K562 (cell line): Measurements from ENCODE around the gene NDUFS3. TPM values are rescaled to one million over a fixed set of nuclear protein-coding genes. Genes with fewer than 3 reads are reported as not detected.

Experiments
- ATF1 ChIP-seq, 2 experiments: fragments of 450-650 bp in 1 of 2; IDR thresholded peaks; 2 replicates each; pipeline ENCODE4 v1.6.1; 2016; ENCODE audit warnings: missing compliant biosample characterization in 1 of 2, missing genetic modification characterization in 1 of 2
- HDAC3 ChIP-seq: fragments of 450-650 bp; IDR thresholded peaks from 2 replicates; pipeline ENCODE4 v1.6.1; 2018; ENCODE audit warnings: borderline replicate concordance, mild to moderate bottlenecking, moderate library complexity; ENCODE audit not compliant: partially characterized antibody
- HEY1 ChIP-seq: fragments of 250-450 bp; sonication (Bioruptor Pico); IDR thresholded peaks from 2 replicates; pipeline ENCODE4 v1.5.0; 2020; ENCODE audit warnings: mild to moderate bottlenecking, moderate library complexity, borderline replicate concordance
- POLR2B ChIP-seq: fragments of 450-650 bp; IDR thresholded peaks from 2 replicates; pipeline ENCODE4 v1.6.1; 2018; ENCODE audit warnings: low read depth; ENCODE audit not compliant: partially characterized antibody
- PPARD ChIP-seq: fragments of 250-450 bp; sonication (Bioruptor Pico); IDR thresholded peaks from 2 replicates; pipeline ENCODE4 v1.8.0; 2022; ENCODE audit warnings: inconsistent platforms, mild to moderate bottlenecking, moderate library complexity
- SRF ChIP-seq, 2 experiments: fragments of 250-450, 450-650 bp in 1 of 2; sonication (Bioruptor Pico) in 1 of 2; sonication (generic) in 1 of 2; formaldehyde crosslinking; IDR thresholded peaks; 2 replicates each; pipeline versions ENCODE4 v1.5.0 to v1.5.1; 2020 to 2022; ENCODE audit warnings: mild to moderate bottlenecking in 1 of 2, missing genetic modification reagents in 1 of 2
- ZBTB7A ChIP-seq: IDR thresholded peaks from 2 replicates; pipeline ENCODE4 v1.6.1; 2011; ENCODE audit warnings: low read depth, mild to moderate bottlenecking, low read length, moderate library complexity, borderline replicate concordance; ENCODE audit not compliant: control insufficient read depth
- ZKSCAN3 ChIP-seq: fragments of 250-450 bp; sonication (Bioruptor Pico); IDR thresholded peaks from 2 replicates; pipeline ENCODE4 v1.4.0; 2020
- ZNF23 ChIP-seq: fragments of 250-450 bp; sonication (Bioruptor Pico); IDR thresholded peaks from 2 replicates; pipeline ENCODE4 v1.4.0; 2020; ENCODE audit warnings: mild to moderate bottlenecking
- ZNF232 ChIP-seq: sonication (generic); formaldehyde crosslinking; IDR thresholded peaks from 2 replicates; pipeline ENCODE4 v1.8.0; 2022; ENCODE audit warnings: mild to moderate bottlenecking, missing genetic modification reagents
- ZNF239 ChIP-seq: fragments of 250-450 bp; sonication (Bioruptor Pico); IDR thresholded peaks from 2 replicates; pipeline ENCODE4 v1.4.0; 2020; ENCODE audit warnings: mild to moderate bottlenecking
- ZNF3 ChIP-seq: fragments of 250-450 bp; sonication (Bioruptor Pico); IDR thresholded peaks from 2 replicates; pipeline ENCODE4 v1.5.0; 2021; ENCODE audit warnings: mild to moderate bottlenecking, moderate library complexity
- ZNF384 ChIP-seq: IDR thresholded peaks from 2 replicates; pipeline ENCODE4 v1.6.1; 2012; ENCODE audit warnings: low read depth, low read length, improper control_type of control experiment
- polyA plus RNA-seq, 8 experiments: library from polyadenylated mRNA; depleted of rRNA in 4 of 8; stranded (reverse) in 5 of 8; unstranded in 3 of 8; fragments of >200 nt; fragmentation: Nextera tagmentation in 2 of 8; fragmentation: Illumina TruSeq in 1 of 8; extraction: Ambion mirVana in 2 of 8; extraction: Trizol in 1 of 8; gene quantifications; 2 replicates each; pipeline versions ENCODE4 v1.2.1 to v1.2.3, GENCODE V29; 2011 to 2014; ENCODE audit warnings: inconsistent platforms in 1 of 8, missing spikeins in 1 of 8
- total RNA-seq, 7 experiments: library from RNA; depleted of rRNA in 6 of 7; stranded (reverse); fragments of >200 nt in 6 of 7; fragmentation: Illumina TruSeq in 2 of 7; extraction: Trizol in 2 of 7; gene quantifications; 2 replicates each; pipeline versions ENCODE4 v1.2.1 to v1.2.3, GENCODE V29; 2011 to 2021; ENCODE audit warnings: low replicate concordance in 1 of 7
- TF ChIP-seq, protein P1 (sequence below): fragments of 150-350 bp; IDR thresholded peaks from 2 replicates; pipeline ENCODE4 v1.6.1; 2014; ENCODE audit warnings: low read depth, mild to moderate bottlenecking, low read length, borderline replicate concordance
- TF ChIP-seq, protein P2 (sequence below): sonication (generic); formaldehyde crosslinking; IDR thresholded peaks from 2 replicates; pipeline ENCODE4 v1.8.1; 2023; ENCODE audit warnings: mild to moderate bottlenecking, missing genetic modification reagents
- TF ChIP-seq, protein P3 (sequence below): IDR thresholded peaks from 2 replicates; pipeline ENCODE4 v1.6.1; 2016; ENCODE audit warnings: missing genetic modification characterization, missing compliant biosample characterization
- TF ChIP-seq, protein P4 (sequence below): fragments of 450-650 bp; IDR thresholded peaks from 2 replicates; pipeline ENCODE4 v1.6.1; 2016; ENCODE audit warnings: antibody characterized with exemption

Gene NDUFS3
- total and polyA plus RNA-seq, 9 of the 15 experiments (the other 6 are each of a cell fraction or from before 2014, with no cell fraction given) = 38.7 to 341 (median 194) TPM

DNA sequence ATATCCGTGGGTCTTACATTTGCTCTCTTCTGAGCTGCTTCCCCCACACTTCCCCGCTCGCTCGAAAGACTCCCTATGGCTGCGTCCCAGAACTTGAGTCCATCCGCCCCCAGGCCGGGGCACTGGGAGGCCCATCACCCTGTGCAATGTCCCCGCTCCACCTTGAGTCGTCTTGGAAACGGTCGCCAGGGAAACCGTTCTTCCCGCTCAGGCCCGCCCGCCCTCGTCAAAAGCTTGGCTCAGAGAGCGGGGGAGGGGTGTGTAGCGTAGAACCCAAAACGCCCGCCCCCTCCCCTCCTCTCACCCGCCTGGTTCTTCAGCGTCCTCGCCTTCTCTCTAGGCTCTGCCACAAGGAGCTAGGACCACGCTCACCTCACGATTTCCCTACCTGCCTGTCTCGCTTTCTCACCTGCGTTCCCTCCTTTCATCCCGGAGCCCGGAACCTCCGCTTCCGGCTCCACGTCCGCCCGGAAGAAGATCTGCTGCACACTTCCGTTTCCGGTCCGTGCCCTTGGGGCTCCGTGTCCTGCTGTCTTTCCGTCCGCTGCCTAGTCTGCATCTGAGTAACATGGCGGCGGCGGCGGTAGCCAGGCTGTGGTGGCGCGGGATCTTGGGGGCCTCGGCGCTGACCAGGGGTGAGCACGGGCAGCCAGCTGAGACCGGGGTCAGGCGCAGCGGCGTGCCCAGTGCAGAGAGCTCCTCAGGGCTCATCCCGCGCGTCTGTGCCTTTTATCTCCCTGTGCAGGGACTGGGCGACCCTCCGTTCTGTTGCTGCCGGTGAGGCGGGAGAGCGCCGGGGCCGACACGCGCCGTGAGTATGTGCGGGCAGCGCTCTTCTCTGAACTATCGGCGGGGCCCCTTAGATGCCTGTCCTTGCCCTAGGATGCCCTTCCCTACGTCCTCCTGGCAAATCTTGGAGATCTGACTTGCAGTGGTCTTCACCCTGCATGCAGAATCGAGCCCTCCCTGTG, at the start of gene NDUFS3, which contains the start of gene KBTBD4 (continued):
- TF ChIP-seq ATF1 (CRISPR knock-in tag; IDR thresholded peaks at IDR 0.05) (peak; percentile 32; the same call in 1 of the 2 replicates), ATF1 (tag; IDR thresholded peaks at IDR 0.05) (peak; percentile 92), POLR2B (peak; percentile 82), HEY1 (CRISPR knock-in tag) (no peak), PPARD (CRISPR knock-in tag) (no peak), SRF (CRISPR knock-in tag; IDR thresholded peaks at IDR 0.05) (peak in 1 of 2 experiments; percentile 49; a peak in 1 of 4 replicates), ZBTB7A (no peak), ZNF239 (CRISPR knock-in tag) (no peak), HDAC3 (peak; percentile 80), ZNF23 (CRISPR knock-in tag) (no peak), ZNF3 (CRISPR knock-in tag) (no peak), ZNF384 (0 out of 2 replicates have a peak, but pooled peaks have one; percentile 30), ZKSCAN3 (CRISPR knock-in tag) (no peak), ZNF232 (0 out of 2 replicates have a peak, but pooled peaks have one; percentile 39)
- TF ChIP-seq, protein P1, sequence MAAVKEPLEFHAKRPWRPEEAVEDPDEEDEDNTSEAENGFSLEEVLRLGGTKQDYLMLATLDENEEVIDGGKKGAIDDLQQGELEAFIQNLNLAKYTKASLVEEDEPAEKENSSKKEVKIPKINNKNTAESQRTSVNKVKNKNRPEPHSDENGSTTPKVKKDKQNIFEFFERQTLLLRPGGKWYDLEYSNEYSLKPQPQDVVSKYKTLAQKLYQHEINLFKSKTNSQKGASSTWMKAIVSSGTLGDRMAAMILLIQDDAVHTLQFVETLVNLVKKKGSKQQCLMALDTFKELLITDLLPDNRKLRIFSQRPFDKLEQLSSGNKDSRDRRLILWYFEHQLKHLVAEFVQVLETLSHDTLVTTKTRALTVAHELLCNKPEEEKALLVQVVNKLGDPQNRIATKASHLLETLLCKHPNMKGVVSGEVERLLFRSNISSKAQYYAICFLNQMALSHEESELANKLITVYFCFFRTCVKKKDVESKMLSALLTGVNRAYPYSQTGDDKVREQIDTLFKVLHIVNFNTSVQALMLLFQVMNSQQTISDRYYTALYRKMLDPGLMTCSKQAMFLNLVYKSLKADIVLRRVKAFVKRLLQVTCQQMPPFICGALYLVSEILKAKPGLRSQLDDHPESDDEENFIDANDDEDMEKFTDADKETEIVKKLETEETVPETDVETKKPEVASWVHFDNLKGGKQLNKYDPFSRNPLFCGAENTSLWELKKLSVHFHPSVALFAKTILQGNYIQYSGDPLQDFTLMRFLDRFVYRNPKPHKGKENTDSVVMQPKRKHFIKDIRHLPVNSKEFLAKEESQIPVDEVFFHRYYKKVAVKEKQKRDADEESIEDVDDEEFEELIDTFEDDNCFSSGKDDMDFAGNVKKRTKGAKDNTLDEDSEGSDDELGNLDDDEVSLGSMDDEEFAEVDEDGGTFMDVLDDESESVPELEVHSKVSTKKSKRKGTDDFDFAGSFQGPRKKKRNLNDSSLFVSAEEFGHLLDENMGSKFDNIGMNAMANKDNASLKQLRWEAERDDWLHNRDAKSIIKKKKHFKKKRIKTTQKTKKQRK = no peak
- TF ChIP-seq, protein P2, sequence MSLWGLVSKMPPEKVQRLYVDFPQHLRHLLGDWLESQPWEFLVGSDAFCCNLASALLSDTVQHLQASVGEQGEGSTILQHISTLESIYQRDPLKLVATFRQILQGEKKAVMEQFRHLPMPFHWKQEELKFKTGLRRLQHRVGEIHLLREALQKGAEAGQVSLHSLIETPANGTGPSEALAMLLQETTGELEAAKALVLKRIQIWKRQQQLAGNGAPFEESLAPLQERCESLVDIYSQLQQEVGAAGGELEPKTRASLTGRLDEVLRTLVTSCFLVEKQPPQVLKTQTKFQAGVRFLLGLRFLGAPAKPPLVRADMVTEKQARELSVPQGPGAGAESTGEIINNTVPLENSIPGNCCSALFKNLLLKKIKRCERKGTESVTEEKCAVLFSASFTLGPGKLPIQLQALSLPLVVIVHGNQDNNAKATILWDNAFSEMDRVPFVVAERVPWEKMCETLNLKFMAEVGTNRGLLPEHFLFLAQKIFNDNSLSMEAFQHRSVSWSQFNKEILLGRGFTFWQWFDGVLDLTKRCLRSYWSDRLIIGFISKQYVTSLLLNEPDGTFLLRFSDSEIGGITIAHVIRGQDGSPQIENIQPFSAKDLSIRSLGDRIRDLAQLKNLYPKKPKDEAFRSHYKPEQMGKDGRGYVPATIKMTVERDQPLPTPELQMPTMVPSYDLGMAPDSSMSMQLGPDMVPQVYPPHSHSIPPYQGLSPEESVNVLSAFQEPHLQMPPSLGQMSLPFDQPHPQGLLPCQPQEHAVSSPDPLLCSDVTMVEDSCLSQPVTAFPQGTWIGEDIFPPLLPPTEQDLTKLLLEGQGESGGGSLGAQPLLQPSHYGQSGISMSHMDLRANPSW = no peak
- TF ChIP-seq, protein P3, sequence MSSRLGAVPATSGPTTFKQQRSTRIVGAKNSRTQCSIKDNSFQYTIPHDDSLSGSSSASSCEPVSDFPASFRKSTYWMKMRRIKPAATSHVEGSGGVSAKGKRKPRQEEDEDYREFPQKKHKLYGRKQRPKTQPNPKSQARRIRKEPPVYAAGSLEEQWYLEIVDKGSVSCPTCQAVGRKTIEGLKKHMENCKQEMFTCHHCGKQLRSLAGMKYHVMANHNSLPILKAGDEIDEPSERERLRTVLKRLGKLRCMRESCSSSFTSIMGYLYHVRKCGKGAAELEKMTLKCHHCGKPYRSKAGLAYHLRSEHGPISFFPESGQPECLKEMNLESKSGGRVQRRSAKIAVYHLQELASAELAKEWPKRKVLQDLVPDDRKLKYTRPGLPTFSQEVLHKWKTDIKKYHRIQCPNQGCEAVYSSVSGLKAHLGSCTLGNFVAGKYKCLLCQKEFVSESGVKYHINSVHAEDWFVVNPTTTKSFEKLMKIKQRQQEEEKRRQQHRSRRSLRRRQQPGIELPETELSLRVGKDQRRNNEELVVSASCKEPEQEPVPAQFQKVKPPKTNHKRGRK (tag) = no peak
- TF ChIP-seq, protein P4, sequence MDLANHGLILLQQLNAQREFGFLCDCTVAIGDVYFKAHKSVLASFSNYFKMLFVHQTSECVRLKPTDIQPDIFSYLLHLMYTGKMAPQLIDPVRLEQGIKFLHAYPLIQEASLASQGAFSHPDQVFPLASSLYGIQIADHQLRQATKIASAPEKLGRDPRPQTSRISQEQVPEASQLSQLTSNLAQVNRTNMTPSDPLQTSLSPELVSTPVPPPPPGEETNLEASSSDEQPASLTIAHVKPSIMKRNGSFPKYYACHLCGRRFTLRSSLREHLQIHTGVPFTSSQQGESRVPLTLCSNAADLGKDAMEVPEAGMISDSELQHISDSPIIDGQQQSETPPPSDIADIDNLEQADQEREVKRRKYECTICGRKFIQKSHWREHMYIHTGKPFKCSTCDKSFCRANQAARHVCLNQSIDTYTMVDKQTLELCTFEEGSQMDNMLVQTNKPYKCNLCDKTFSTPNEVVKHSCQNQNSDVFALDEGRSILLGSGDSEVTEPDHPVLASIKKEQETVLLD = no peak; the same call in none of the 2 replicates
